Posterior cingulate gyrus (tissue), 11 donors: Measurements from ENCODE around the gene AQP2.
A peak's percentile ranks its signal among the peaks of the same experiment; 100 is the strongest.

Experiments used
- DNase-seq, 10 donors: peaks; one replicate each; pipeline versions ENCODE4 v3.0.0 to v3.0.0-alpha.2; 2020 to 2021; ENCODE audit warnings: mixed read lengths in 3 of 10
- intact Hi-C: fragments of 100-400 bp; cut with DNase I; formaldehyde crosslinking; loops from one replicate; pipeline ENCODE4 v1.15.1; 2023

Gene AQP2

DNA sequence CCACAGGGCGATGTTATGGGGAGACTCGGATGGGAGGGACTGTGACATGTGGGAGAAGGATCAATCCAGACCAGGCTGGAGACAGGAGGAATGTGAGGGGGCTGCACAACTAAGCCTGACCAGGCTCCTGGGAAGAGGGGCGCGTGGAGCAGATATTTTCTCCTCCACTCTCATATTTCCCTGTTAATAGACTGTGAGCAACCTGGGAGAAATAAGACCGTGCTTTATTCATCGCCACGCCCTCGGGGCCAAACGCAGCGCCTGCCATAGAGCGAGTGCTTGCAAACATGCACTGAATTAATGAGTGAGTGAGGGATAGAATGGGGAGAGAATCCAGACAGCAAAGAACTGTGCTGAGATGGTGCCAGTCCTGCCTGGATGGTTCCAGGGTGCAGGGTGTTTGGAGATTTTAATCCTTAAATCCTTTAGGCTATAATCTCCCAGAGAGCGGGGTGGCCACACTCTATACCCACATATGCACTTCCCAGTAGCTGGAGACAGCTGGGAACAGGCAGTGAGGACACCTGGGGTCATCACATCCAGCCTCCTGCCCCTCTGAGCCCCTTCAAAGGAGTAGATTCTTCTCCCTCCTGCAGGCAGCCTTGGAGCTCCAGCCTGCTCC, 33.3 kb upstream of the AQP2 start:
- DNase-seq, result peak in 1 of 10 donors; percentile 35
- intact Hi-C loops, result no loop called here

GRCh38 chr12:49917788-49918173, 32.8 kb upstream of the AQP2 start:
- no peak for DNase-seq
- intact Hi-C loops, result no loop called here

DNA sequence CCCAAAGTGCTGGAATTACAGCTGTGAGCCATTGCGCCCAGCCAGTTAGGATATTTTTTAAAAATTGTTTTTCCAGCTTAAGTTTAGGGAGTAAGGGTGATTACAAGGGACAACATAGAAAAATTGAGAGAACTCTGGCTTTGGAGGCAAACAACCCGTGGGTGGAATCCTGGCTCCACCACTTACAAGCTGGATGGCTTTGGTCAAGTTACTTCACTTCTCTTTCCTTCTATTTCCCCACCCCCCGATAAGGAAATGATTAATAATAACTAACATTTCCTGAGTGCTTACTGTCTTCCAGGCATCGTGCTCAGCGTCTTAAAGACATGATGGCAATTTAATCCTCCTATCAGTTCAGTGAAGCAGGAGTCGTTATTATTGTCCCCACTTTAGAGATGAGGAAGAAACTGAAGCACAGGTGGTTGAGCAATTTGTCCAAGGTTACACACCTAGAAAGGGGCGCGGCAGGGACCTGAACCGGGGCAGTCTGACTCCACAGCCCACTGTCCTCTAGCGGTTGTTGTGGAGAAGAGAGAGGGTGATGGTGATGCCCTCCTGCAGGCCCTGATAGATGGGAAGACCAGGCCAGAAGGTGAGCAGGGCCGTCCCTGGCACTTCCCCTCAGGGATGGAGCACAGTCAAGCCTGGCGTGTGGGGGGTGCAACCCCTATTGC, 30.2 kb upstream of the AQP2 start:
- intact Hi-C loops, result no loop called here

DNA sequence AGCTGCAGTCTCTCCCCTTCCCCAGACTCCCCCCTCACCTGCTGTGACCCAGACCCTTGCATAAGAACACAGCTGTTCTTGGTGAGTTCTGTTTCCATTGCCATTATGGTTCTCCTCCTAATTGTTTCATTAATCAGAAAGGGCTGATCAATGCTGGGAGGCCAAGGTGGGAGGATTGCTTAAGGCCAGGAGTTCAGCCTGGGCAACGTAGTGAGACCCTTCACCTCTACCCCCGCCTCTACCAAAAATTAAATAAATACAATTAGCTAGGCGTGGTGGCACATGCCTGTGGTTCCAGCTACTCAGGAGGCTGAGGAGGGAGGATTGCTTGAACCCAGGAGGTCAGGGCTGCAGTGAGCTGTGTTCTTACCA, 29.6 kb upstream of the AQP2 start:
- no peak for DNase-seq
- intact Hi-C loops, result no loop called here

More for the DNA sequence above, 30.2 kb upstream of the AQP2 start:
- DNase-seq, result no peak

- intact Hi-C loops, result no loop called here
Observed at GRCh38 chr12:49921299-49921698, 29.2 kb upstream of the AQP2 start.

GRCh38 chr12:49921936-49922335, 28.6 kb upstream of the AQP2 start:
- no peak for DNase-seq
- intact Hi-C loops, result no loop called here

More at GRCh38 chr12:49921299-49921698, 29.2 kb upstream of the AQP2 start:
- DNase-seq, result no peak

DNA sequence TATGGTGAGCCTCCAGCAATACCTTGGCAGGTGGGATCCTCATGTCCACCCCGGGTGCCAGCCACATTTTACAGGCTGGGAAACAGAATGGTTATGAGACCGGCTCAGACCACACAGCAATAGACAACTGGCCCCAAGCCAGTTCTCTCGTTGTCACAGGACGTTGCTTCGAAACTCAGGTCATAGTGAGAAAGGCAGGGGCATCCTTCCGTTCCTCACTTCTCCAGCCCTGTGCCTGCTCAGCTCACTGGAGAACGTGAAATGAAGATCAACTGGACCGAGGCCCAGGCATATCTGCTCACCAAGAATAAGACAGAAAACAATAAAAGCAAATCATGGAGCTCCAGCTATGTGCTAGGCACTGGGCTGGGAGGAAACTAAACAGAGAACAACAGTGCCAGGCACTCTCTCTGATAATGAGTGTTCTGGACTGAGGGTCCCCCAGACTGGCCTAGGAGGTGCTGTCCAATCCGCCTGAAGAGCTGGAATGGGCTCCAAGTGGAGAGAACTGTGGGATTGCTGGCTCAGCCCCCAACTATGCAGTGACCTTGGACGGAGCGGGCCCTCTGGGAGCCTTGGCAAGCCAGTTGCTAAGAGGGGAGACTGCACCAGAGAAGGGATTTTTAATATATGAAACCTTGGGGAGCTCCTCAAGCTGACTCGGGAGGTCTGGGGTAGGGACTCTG, 28.0 kb upstream of the AQP2 start:
- peak in 1 of 10 donors; percentile 54 for DNase-seq
- intact Hi-C loops, result no loop called here

DNA sequence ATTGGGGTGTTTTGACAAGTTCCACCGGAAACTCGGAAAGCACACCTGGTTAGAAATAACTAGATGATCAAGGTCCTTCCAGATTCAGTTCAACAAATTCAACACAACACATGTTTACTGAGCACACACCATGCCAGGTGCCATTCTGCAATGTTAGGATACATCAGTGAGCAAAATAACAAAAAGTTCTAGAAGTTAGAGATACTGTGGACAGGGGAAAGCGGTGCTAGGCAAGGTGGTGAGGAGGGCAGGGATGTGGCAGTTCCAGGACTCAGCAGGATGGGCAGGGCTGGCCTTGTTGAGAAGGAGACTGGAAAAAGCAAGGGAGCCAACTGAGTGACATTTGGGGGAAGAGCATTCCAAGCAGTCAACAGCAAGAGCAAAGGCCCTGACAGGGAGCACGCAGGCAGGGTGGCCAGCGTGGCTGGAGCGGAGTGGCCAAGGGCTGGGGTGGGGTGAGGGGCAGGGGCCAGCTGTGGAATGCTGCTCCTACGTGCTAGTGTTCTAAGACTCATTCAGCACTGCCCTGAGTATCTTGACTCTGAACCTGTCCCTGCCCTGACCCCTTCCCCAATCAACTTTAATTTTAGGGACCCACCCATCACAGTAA, 27.4 kb upstream of the AQP2 start:
- DNase-seq, result peak in 1 of 10 donors; percentile 20
- intact Hi-C loops, result no loop called here

DNA sequence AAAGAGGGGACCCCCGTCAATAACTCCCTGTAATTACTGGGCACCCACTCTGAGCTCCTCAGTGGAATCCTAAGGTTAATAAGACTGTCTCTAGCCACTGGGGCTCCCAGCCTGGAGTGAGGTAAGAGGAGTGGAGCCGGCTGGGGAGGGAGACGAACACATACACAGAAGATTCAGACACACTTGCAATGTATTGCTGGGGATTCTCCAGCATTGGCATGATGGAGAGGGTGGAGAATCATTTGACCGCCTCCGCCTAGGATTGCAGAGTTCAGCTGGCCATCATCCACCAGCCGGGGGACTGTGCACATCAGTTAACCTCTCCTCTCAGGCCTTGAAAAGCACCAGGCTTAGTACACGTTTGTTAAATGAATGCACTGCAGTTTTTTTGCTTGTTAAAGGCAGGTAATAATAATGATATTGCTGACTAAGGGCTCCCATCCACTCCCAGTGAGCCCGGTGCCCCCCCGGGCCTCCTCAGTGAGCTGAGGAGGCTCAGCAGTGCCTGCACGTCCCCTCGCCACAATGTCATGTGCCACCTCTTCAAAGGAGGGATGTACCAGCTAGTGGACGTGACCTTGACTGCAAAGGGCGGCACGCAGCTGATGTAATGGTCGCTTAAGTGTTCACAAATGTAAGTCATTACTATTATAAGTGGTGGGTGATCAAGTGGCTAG, 26.5 kb upstream of the AQP2 start:
- DNase-seq, result peak in 2 of 10 donors; percentile 39 to 40
- intact Hi-C loops, result no loop called here

- intact Hi-C loops, result no loop called here
- DNase-seq, result peak in 1 of 10 donors; percentile 33
Observed at GRCh38 chr12:49924628-49925246, 25.8 kb upstream of the AQP2 start.

DNA sequence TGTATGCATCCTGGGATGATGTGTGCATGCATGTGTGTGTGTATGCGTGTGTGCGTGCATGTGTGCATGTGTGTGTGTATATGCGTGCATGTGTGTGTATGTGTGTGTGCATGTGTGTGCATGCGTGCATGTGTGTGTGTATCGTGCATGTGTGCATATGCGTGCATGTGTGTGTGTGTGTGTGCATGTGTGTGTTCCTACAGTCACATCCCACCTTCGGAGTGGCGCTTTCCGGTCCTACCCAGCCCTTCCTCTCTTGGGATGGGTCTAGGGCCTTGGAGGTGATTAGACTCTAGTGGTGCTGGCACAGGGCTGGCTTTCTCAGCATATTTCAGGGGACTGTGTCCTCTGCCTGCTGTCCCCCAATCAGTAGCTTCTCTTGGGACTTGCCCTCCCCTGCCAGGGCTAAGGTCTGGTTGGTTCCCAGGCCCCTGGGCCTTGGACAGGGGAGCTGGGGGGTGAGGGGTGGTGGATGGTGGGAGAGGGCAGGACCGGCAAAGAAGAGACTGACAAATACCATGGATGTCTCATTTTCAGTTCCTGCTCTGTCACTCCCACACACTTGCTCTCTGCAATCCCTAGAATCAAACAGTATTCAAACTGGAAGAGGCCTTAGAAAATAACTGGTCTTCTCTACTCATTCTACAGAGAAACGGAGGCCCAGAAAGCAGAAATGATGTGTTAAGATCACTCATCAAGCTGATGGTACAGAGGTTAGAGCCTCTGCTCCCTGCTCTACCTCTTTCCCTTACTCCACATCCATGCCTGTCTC, 24.9 kb upstream of the AQP2 start:
- intact Hi-C loops, result no loop called here
- DNase-seq, result peak in 1 of 10 donors; percentile 23

DNA sequence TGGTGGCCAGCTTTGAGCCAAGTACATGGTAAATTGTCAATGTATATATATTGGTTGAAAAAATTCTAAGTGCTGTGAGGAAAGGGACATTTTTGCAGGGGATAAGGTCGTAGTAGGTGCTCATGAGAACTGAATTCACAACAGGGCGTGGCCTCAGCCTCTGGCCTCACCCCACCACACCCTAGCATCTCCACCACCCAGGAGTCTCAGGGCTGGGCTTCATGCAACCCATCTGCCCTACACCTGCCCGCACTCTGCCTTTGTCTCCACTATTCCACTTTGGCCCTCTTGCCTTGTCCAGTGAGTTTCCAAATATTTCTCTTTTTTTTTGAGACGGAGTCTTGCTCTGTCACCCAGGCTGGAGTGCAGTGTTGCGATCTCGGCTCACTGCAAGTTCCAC, 22.1 kb upstream of the AQP2 start:
- intact Hi-C loops, result no loop called here
- peak in 2 of 10 donors; percentile 37 to 62 for DNase-seq

DNA sequence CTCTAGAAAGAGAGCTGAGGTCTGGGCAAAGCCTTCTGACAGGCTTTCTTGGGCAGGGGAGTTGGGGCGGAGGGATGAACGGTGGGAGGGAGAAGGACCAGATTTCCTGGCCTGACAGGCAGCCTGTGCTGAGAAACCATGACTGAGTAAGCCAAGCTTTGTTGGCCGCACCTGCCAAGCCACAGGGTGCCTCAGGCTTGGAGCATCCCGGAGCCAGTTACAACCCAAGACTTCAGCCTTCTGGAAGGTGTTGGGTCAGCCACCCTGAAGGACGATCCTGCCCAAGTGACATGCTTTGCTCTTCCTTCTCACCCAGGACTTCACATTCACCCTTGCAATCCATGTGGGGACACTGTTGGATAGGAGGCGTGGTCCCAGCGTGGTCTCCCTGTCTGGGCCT, 21.0 kb upstream of the AQP2 start:
- DNase-seq, result peak in 2 of 10 donors; percentile 22 to 49
- intact Hi-C loops, result no loop called here

- no peak for DNase-seq
- intact Hi-C loops, result no loop called here
Observed at GRCh38 chr12:49930515-49931288, 19.8 kb upstream of the AQP2 start.

DNA sequence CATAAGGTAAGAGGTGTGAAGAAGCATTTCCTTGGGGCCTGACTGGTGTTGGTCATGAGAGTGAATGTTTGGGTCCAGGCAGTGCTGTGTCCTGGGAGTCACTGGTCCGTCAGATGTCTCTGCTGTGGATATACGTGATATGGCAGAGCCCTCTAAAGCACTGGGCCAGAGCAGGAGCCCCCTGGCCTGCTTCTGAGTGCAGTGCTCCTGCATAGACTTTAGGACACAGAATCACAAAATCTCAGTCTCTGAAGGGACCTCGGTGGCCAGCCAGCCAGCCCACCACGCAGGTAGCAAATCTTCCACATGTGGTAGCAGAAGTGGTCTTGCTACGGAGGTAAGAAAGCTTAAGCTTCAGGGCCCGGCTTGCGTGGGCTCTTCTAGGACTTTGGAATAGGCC, 18.5 kb upstream of the AQP2 start:
- DNase-seq, result peak in 2 of 10 donors; percentile 30 to 31
- intact Hi-C loops, result no loop called here

GRCh38 chr12:49932533-49933130, 17.9 kb upstream of the AQP2 start:
- peak in 1 of 10 donors; percentile 33 for DNase-seq
- intact Hi-C loops, result no loop called here

GRCh38 chr12:49933796-49934195, 16.7 kb upstream of the AQP2 start:
- DNase-seq, result peak in 2 of 10 donors; percentile 5 to 33
- intact Hi-C loops, result no loop called here

- intact Hi-C loops, result no loop called here
- DNase-seq, result no peak
Observed at GRCh38 chr12:49934505-49934904, 16.0 kb upstream of the AQP2 start.
